ENCODE results near the gene FBXO38. TPM values are rescaled to one million over a fixed set of nuclear protein-coding genes. Genes with fewer than 3 reads are reported as not detected.

FBXO38 gene
- total RNA-seq, 1 donor: 69.8 TPM

DNA sequence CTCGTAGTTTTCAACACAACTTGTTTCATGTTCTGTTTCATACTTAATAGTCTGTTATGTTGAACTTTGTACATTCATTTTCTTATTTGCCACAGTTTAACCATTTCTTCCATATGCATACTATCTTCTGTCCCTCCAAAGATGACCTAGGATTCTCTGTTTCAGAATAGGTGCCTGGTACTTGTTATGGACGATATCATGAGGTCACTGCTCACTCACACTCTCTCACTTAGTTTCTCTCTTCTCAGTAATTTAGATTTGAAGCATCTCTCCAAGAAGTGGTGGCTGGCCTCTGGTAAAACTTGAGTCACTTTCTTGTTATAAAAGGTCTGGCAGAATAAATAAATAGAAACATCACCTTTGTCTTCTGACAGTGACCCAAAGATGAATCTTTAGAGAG is 28.4 kb downstream of the FBXO38 start:
- no peaks in the 10 kb centered on the region for H4K20me1 ChIP-seq (ENCODE audit: insufficient read depth, low read length)
- H3K4me1 ChIP-seq (ENCODE audit: insufficient read depth, low read length): peaks cover 7% of the 10 kb centered on the region
- no peak for DNase-seq (ENCODE audit: insufficient read length, low spot score, missing footprints)
- peaks cover 90% of the 10 kb centered on the region for H3K36me3 ChIP-seq (ENCODE audit: insufficient read depth, low read length)
- no peak overlapping the region for H2AFZ ChIP-seq (ENCODE audit: low read length)
- no peaks in the 10 kb centered on the region for H3K9me3 ChIP-seq (ENCODE audit: low read depth, low read length)
- H3K4me2 ChIP-seq (ENCODE audit: insufficient read depth, low read length): no peak overlapping the region
- H3K27me3 ChIP-seq (ENCODE audit: insufficient read depth, low read length): no peaks in the 10 kb centered on the region
- TF ChIP-seq, protein P1, sequence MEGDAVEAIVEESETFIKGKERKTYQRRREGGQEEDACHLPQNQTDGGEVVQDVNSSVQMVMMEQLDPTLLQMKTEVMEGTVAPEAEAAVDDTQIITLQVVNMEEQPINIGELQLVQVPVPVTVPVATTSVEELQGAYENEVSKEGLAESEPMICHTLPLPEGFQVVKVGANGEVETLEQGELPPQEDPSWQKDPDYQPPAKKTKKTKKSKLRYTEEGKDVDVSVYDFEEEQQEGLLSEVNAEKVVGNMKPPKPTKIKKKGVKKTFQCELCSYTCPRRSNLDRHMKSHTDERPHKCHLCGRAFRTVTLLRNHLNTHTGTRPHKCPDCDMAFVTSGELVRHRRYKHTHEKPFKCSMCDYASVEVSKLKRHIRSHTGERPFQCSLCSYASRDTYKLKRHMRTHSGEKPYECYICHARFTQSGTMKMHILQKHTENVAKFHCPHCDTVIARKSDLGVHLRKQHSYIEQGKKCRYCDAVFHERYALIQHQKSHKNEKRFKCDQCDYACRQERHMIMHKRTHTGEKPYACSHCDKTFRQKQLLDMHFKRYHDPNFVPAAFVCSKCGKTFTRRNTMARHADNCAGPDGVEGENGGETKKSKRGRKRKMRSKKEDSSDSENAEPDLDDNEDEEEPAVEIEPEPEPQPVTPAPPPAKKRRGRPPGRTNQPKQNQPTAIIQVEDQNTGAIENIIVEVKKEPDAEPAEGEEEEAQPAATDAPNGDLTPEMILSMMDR (IDR thresholded peaks at IDR 0.05; ENCODE audit: extremely low read depth, low read depth, low read length): no peak
- no peaks in the 10 kb centered on the region for H3K79me2 ChIP-seq (ENCODE audit: insufficient read depth, low read length)
- H3K27ac ChIP-seq (ENCODE audit: low read depth, low read length): no peak overlapping the region
- no peak overlapping the region for H3K4me3 ChIP-seq (ENCODE audit: insufficient read depth, low read length)

DNA sequence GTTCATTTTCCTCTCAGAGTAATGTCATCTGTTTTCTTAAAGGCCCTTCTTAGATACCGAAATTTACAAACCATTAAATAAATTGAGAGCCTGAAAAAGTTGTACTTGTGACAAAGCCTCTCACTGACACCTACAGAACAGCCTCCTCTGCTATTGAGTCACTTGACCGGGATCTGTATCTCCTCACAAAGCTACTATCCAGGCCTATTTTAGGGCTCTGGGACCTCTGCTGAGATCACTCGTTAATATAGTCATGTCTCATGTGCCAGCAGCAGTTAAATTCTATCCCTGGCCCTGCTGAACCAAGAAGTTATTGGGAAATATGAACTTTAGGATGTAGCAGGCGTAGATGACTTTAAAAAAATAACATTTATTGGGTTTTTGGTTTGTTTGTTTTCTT is 31.1 kb downstream of the FBXO38 start:
- H3K4me3 ChIP-seq (ENCODE audit: insufficient read depth, low read length): no peak overlapping the region
- no peak overlapping the region for H3K4me2 ChIP-seq (ENCODE audit: insufficient read depth, low read length)
- no peaks in the 10 kb centered on the region for H3K9me3 ChIP-seq (ENCODE audit: low read depth, low read length)
- no peak overlapping the region for H2AFZ ChIP-seq (ENCODE audit: low read length)
- H4K20me1 ChIP-seq (ENCODE audit: insufficient read depth, low read length): no peaks in the 10 kb centered on the region
- TF ChIP-seq, protein P1 (IDR thresholded peaks at IDR 0.05; ENCODE audit: extremely low read depth, low read depth, low read length): no peak
- no peak for DNase-seq (ENCODE audit: insufficient read length, low spot score, missing footprints)
- no peaks in the 10 kb centered on the region for H3K27me3 ChIP-seq (ENCODE audit: insufficient read depth, low read length)
- peaks cover 8% of the 10 kb centered on the region for H3K4me1 ChIP-seq (ENCODE audit: insufficient read depth, low read length)
- H3K79me2 ChIP-seq (ENCODE audit: insufficient read depth, low read length): no peaks in the 10 kb centered on the region
- peaks cover 83% of the 10 kb centered on the region for H3K36me3 ChIP-seq (ENCODE audit: insufficient read depth, low read length)
- H3K27ac ChIP-seq (ENCODE audit: low read depth, low read length): no peak overlapping the region

DNA sequence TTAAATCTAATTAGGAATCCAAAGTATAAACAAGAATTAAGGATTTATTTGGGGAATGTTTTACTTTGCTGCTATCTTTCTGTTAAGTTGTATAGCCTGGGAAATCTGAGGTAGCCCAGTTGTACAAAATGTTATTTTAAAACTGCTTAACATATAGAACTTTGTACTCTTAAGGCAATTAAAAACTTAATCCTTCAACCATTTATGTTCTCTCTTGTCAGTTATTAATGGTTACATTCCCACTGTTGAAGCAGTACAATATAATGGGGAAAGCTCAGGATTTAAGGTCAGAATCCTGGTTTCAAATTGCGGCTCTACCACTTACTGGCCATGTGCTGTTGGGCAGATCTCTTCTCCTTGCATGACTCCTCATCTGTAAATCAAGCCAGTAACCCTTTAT is 32.7 kb downstream of the FBXO38 start:
- H2AFZ ChIP-seq (ENCODE audit: low read length): no peak overlapping the region
- H3K27me3 ChIP-seq (ENCODE audit: insufficient read depth, low read length): no peaks in the 10 kb centered on the region
- H3K79me2 ChIP-seq (ENCODE audit: insufficient read depth, low read length): no peaks in the 10 kb centered on the region
- TF ChIP-seq, protein P1 (IDR thresholded peaks at IDR 0.05; ENCODE audit: extremely low read depth, low read depth, low read length): no peak
- DNase-seq (ENCODE audit: insufficient read length, low spot score, missing footprints): no peak
- H4K20me1 ChIP-seq (ENCODE audit: insufficient read depth, low read length): no peaks in the 10 kb centered on the region
- H3K36me3 ChIP-seq (ENCODE audit: insufficient read depth, low read length): peaks cover 73% of the 10 kb centered on the region
- H3K4me1 ChIP-seq (ENCODE audit: insufficient read depth, low read length): peaks cover 8% of the 10 kb centered on the region
- H3K9me3 ChIP-seq (ENCODE audit: low read depth, low read length): no peaks in the 10 kb centered on the region
- H3K27ac ChIP-seq (ENCODE audit: low read depth, low read length): peak overlapping the region; percentile 79
- no peak overlapping the region for H3K4me2 ChIP-seq (ENCODE audit: insufficient read depth, low read length)
- no peak overlapping the region for H3K4me3 ChIP-seq (ENCODE audit: insufficient read depth, low read length)

DNA sequence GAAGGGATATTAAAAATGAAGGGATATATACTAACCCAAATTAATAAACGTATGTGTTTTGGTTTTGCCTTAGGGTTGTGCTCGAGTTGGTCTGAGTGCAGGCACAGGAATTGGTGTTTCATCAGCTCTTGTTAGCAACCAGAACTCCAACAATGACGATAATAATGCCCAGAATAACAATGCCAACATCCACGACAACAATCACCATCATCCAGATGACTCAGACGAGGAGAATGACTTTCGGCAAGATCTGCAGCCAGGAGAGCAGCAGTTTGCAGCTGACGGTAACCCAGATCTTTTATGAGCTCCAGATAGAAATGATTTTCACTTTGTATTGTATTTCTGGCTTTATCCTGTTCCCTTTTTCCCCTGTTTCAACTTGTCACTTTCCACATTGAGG is 33.2 kb downstream of the FBXO38 start:
- peaks cover 8% of the 10 kb centered on the region for H3K4me1 ChIP-seq (ENCODE audit: insufficient read depth, low read length)
- H3K79me2 ChIP-seq (ENCODE audit: insufficient read depth, low read length): no peaks in the 10 kb centered on the region
- H3K9me3 ChIP-seq (ENCODE audit: low read depth, low read length): no peaks in the 10 kb centered on the region
- no peak overlapping the region for H3K4me3 ChIP-seq (ENCODE audit: insufficient read depth, low read length)
- no peak for DNase-seq (ENCODE audit: insufficient read length, low spot score, missing footprints)
- no peak overlapping the region for H2AFZ ChIP-seq (ENCODE audit: low read length)
- TF ChIP-seq, protein P1 (IDR thresholded peaks at IDR 0.05; ENCODE audit: extremely low read depth, low read depth, low read length): no peak
- no peaks in the 10 kb centered on the region for H4K20me1 ChIP-seq (ENCODE audit: insufficient read depth, low read length)
- peak overlapping the region; percentile 19 for H3K4me2 ChIP-seq (ENCODE audit: insufficient read depth, low read length)
- no peaks in the 10 kb centered on the region for H3K27me3 ChIP-seq (ENCODE audit: insufficient read depth, low read length)
- peak overlapping the region; percentile 79 for H3K27ac ChIP-seq (ENCODE audit: low read depth, low read length)
- peaks cover 69% of the 10 kb centered on the region for H3K36me3 ChIP-seq (ENCODE audit: insufficient read depth, low read length)
